ENCODE measurements around the gene SYCP3. TPM values are rescaled to one million over a fixed set of nuclear protein-coding genes. Genes with fewer than 3 reads are reported as not detected.

Gene SYCP3
- total and polyA plus RNA-seq, 2 of the 13 experiments (the other 11 are each of a cell fraction or from before 2014, with no cell fraction given), result not detected

DNA sequence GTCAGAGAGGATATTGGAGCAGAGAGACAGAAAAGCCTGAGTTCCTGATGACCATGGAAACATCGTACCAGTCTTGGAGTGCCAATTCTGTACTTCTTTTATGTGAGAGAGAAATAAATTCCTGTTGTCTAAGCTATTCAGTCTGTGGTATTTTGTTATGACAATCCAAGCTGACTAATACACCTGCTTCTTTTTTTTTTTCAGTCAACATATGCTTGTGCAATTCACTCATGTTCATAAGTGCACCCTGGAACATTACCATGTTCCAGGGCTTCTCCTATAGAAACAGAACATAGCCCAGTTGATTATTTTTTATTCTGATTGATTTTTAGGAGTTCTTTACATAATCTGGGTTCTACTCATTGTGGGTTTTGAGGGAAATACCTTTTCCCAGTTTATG, 43.6 kb downstream of the SYCP3 start:
- no TSS peak for BruUV-seq (replicated peaks)
- TF ChIP-seq ZNF598 (CRISPR knock-in tag; IDR thresholded peaks at IDR 0.05; ENCODE audit: borderline replicate concordance), result no peak
- TF ChIP-seq, protein P1, sequence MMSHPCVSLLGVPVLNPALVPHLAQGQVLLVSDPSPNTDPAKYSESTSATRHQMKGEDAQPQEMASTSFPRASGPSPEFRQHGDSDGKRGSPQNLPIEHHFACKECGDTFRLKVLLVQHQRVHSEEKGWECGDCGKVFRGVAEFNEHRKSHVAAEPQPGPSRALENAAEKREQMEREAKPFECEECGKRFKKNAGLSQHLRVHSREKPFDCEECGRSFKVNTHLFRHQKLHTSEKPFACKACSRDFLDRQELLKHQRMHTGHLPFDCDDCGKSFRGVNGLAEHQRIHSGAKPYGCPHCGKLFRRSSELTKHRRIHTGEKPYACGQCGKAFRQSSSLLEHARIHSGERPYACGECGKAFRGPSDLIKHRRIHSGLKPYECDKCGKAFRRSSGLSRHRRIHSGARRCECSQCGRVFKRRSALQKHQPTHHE (CRISPR knock-in tag; IDR thresholded peaks at IDR 0.05; ENCODE audit: borderline replicate concordance), result no peak
- 0 out of 2 replicates have a peak, but pooled peaks have one; percentile 20 for TF ChIP-seq ELF3 (CRISPR knock-in tag; IDR thresholded peaks at IDR 0.05)
- TF ChIP-seq, protein P2, sequence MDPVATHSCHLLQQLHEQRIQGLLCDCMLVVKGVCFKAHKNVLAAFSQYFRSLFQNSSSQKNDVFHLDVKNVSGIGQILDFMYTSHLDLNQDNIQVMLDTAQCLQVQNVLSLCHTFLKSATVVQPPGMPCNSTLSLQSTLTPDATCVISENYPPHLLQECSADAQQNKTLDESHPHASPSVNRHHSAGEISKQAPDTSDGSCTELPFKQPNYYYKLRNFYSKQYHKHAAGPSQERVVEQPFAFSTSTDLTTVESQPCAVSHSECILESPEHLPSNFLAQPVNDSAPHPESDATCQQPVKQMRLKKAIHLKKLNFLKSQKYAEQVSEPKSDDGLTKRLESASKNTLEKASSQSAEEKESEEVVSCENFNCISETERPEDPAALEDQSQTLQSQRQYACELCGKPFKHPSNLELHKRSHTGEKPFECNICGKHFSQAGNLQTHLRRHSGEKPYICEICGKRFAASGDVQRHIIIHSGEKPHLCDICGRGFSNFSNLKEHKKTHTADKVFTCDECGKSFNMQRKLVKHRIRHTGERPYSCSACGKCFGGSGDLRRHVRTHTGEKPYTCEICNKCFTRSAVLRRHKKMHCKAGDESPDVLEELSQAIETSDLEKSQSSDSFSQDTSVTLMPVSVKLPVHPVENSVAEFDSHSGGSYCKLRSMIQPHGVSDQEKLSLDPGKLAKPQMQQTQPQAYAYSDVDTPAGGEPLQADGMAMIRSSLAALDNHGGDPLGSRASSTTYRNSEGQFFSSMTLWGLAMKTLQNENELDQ (CRISPR knock-in tag; IDR thresholded peaks at IDR 0.05; ENCODE audit: borderline replicate concordance), result no peak
- peak; percentile 45; the same call in 1 of the 2 replicates for TF ChIP-seq CEBPG (CRISPR knock-in tag; IDR thresholded peaks at IDR 0.05)
- no peak for TF ChIP-seq RAD51 (IDR thresholded peaks at IDR 0.05; ENCODE audit: borderline replicate concordance)
- peak; percentile 96 for TF ChIP-seq ZNF3 (CRISPR knock-in tag; IDR thresholded peaks at IDR 0.05)
- TF ChIP-seq, protein P3, sequence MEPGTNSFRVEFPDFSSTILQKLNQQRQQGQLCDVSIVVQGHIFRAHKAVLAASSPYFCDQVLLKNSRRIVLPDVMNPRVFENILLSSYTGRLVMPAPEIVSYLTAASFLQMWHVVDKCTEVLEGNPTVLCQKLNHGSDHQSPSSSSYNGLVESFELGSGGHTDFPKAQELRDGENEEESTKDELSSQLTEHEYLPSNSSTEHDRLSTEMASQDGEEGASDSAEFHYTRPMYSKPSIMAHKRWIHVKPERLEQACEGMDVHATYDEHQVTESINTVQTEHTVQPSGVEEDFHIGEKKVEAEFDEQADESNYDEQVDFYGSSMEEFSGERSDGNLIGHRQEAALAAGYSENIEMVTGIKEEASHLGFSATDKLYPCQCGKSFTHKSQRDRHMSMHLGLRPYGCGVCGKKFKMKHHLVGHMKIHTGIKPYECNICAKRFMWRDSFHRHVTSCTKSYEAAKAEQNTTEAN (CRISPR knock-in tag; conservative IDR thresholded peaks at IDR 0.05), result 0 out of 2 replicates have a peak, but pooled peaks have one; percentile 15
- no peak for TF ChIP-seq ZNF563 (CRISPR knock-in tag; IDR thresholded peaks at IDR 0.05)
- TF ChIP-seq, protein P4, sequence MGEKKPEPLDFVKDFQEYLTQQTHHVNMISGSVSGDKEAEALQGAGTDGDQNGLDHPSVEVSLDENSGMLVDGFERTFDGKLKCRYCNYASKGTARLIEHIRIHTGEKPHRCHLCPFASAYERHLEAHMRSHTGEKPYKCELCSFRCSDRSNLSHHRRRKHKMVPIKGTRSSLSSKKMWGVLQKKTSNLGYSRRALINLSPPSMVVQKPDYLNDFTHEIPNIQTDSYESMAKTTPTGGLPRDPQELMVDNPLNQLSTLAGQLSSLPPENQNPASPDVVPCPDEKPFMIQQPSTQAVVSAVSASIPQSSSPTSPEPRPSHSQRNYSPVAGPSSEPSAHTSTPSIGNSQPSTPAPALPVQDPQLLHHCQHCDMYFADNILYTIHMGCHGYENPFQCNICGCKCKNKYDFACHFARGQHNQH (CRISPR knock-in tag; IDR thresholded peaks at IDR 0.05), result no peak
- TF ChIP-seq SYNCRIP (IDR thresholded peaks at IDR 0.05; ENCODE audit: insufficient read depth, low read depth, low read length), result no peak
- TF ChIP-seq ZNF20 (CRISPR knock-in tag; IDR thresholded peaks at IDR 0.05), result no peak
- TF ChIP-seq, protein P5, sequence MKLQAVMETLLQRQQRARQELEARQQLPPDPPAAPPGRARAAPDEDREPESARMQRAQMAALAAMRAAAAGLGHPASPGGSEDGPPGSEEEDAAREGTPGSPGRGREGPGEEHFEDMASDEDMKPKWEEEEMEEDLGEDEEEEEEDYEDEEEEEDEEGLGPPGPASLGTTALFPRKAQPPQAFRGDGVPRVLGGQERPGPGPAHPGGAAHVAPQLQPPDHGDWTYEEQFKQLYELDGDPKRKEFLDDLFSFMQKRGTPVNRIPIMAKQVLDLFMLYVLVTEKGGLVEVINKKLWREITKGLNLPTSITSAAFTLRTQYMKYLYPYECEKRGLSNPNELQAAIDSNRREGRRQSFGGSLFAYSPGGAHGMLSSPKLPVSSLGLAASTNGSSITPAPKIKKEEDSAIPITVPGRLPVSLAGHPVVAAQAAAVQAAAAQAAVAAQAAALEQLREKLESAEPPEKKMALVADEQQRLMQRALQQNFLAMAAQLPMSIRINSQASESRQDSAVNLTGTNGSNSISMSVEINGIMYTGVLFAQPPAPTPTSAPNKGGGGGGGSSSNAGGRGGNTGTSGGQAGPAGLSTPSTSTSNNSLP (IDR thresholded peaks at IDR 0.05; ENCODE audit: low read depth, low read length), result 0 out of 2 replicates have a peak, but pooled peaks have one; percentile 28
- 0 out of 2 replicates have a peak, but pooled peaks have one; percentile 25 for TF ChIP-seq SAP130 (CRISPR knock-in tag; IDR thresholded peaks at IDR 0.05; ENCODE audit: low read depth)
- TF ChIP-seq, protein P6, sequence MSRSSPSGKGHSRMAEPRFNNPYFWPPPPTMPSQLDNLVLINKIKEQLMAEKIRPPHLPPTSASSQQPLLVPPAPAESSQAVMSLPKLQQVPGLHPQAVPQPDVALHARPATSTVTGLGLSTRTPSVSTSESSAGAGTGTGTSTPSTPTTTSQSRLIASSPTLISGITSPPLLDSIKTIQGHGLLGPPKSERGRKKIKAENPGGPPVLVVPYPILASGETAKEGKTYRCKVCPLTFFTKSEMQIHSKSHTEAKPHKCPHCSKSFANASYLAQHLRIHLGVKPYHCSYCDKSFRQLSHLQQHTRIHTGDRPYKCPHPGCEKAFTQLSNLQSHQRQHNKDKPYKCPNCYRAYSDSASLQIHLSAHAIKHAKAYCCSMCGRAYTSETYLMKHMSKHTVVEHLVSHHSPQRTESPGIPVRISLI (CRISPR knock-in tag; IDR thresholded peaks at IDR 0.05; ENCODE audit: borderline replicate concordance), result peak; percentile 64; the same call in 1 of the 2 replicates

More for the DNA sequence above, 43.6 kb downstream of the SYCP3 start:
- peaks cover 53% of the 10 kb centered on the region for H3K4me1 ChIP-seq (ENCODE audit: insufficient read depth, low read length)
- DNase-seq (ENCODE audit: low spot score) (peak; percentile 61), ATAC-seq (no peak), FAIRE-seq (no peak)
- H3K9ac ChIP-seq (ENCODE audit: insufficient read depth, low read depth, low read length), result no peak overlapping the region
- ChIA-PET CTCF (ENCODE audit: low intra/inter-chr PET ratio, low total read pairs) (no interaction called here), POLR2A (interaction anchor here (1.0 to 1.8 kb wide), 6 partner anchors 11 to 96 kb away, joined by 3 to 5 read pairs (median 4); no protein-coding TSS in a partner anchor)
- H3K27me3 ChIP-seq (ENCODE audit: control insufficient read depth in 1 of 2, insufficient read depth in 2 of 2, low read length in 2 of 2), result no peaks in the 10 kb centered on the region; a peak in 2 of 5 replicates
- no peaks in the 10 kb centered on the region for H3K9me3 ChIP-seq (ENCODE audit: low read length)
- H3K27ac ChIP-seq (ENCODE audit: extremely low read length, insufficient read depth, low read length), result no peak overlapping the region
- H3K79me2 ChIP-seq (ENCODE audit: insufficient read depth, low read length), result peaks cover 37% of the 10 kb centered on the region
- 73% methylated on average over 1 of the region's 1 CpG for WGBS (ENCODE audit: low lambda C conversion rate)
- no peak overlapping the region for H3K4me2 ChIP-seq (ENCODE audit: low read depth, low read length)
- intact Hi-C loops (cut with micrococcal nuclease; ENCODE audit: unreplicated experiment) (loop anchor here (2.0 to 5.0 kb wide), 2 partner anchors 25 to 78 kb away; no protein-coding TSS in a partner anchor), in situ Hi-C loops (cut with HindIII; ENCODE audit: extremely low pct_ligation_motif_present, low pct_unique_long_range_greater_than_20kb) (loop anchor here (10.0 kb wide), 1 partner anchor 91 kb away; no protein-coding TSS in a partner anchor)
- H4K20me1 ChIP-seq (ENCODE audit: insufficient read depth, low read length), result peaks cover 8% of the 10 kb centered on the region
- H3K36me3 ChIP-seq (replicated peaks in 1 of 2; ENCODE audit: control insufficient read depth in 1 of 2, insufficient read depth in 2 of 2, low read length in 2 of 2), result no peaks in the 10 kb centered on the region
- H3K4me3 ChIP-seq (replicated peaks in 1 of 3; ENCODE audit: insufficient read depth in 1 of 3, low read depth in 2 of 3, low read length in 3 of 3), result no peak overlapping the region
- H2AFZ ChIP-seq (ENCODE audit: low read length), result no peak overlapping the region
